AML-193 (cell line): ENCODE measurements around the gene AAGAB.
"Not testable (repeated sequence)": the region's sequence is repeated elsewhere in the genome, so short reads cannot be mapped to it uniquely, and the experiment has no call there.

Source experiments
- DNase-seq, 2 experiments: peaks; one replicate each; lab custom pipeline; 2025; lab: John Stamatoyannopoulos, UW

Gene AAGAB, protein sequence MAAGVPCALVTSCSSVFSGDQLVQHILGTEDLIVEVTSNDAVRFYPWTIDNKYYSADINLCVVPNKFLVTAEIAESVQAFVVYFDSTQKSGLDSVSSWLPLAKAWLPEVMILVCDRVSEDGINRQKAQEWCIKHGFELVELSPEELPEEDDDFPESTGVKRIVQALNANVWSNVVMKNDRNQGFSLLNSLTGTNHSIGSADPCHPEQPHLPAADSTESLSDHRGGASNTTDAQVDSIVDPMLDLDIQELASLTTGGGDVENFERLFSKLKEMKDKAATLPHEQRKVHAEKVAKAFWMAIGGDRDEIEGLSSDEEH

GRCh38 chr15:67254238-67255175 is at the start of gene AAGAB, which contains the start of gene IQCH:
Gene AAGAB, minus strand, starts transcription at chr15:67254661. Its CDS starts 30 bp downstream, at chr15:67254631.
Gene IQCH, plus strand, starts transcription at chr15:67254786. Its CDS starts 111 bp downstream, at chr15:67254897.
- peak; percentile 86 for DNase-seq

GRCh38 chr15:67303490-67304363 is 49.3 kb upstream of the AAGAB start:
- peak; percentile 15 to 22 for DNase-seq

DNA sequence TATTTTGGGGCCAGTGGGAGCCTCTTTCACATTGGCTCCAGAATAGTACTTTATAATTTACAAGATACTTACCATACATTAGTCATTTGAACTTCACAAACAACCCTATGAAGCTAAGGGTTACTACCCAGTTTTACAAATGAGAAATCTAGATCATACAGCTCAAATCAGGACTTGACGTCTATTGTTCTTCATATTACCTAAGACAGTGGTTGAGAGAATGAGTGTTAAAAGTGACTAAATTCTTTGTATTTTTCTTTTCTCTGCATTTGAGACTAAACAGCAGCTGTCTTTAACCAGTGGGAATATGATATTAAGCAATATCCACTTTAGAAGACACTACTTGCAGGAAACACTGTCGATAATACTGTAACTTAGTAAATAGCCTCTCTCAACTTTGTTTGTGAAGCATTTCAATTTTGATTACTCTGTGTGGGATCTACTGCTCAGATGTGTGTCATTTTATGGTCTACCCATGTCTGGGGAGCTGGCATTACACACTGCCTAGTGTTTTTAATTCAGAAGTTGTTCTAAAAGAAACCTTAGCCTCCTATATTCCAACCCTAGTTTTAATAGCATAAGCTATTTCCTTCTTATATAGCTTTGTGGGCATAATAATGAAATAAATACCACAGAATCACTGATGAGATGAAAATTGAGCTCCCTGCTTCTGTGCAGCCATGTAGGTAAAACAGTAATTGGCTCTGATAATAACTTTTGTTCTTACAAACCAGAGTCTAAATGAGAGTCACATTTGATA is 46.0 kb upstream of the AAGAB start:
- no peak for DNase-seq

DNA sequence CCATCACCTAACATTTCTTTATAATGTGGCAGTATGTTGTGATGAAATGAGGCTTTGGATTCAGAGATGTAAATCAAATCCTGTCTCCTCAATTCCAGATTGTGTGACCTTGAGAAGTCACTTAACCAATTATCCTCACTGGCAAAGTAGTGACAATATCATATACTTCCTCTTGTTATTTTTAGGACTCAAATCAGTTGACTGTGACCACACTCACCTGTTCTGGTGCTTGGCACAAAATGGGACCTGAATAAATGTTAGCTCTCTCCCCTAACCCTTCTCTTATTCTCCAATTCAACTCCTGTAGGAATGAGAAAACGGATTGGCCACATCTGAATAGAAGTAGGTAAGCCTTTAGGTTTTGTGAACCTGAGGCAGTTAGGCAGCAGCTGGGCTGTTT is 42.2 kb upstream of the AAGAB start:
- no peak for DNase-seq

- no peak for DNase-seq
These were observed 41.7 kb upstream of the AAGAB start for GRCh38 chr15:67296188-67296587.

DNA sequence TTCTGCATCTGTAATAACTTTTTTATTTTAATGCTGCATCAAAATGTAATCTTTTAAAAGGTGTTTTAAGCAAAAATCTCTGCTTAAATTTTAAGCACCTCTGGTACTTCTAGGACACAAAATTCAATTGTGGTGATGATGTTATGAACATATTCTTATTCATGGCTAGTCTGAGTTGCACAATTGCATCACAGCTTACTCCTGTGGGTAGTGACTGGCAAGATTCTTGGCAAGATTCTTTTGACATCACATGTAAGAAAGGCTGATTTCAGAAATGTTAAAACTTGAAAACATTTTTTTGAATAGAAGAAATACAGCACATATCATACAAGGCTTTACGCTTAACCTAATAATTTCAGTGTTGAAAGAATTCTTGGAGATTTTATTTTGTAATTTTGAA is 35.9 kb upstream of the AAGAB start:
- DNase-seq, result peak; percentile 17 to 22

DNA sequence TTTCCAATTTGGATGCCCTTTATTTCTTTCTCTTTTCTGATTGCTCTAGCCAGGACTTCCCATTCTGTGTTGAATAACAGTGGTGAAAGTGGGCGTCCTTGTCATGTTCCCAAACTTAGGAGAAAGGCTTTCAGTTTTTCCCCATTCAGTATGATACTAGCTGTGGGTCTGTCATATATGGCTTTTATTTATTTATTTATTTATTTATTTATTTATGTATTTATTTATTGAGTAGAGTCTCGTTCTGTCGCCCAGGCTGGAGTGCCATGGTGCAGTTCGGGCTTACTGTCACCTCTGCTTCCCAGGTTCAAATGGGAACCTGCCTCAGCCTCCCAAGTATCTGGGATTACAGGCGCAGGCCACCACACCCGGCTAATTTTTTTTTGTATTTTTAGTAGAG is 31.9 kb upstream of the AAGAB start:
- not testable (repeated sequence) for DNase-seq

DNA sequence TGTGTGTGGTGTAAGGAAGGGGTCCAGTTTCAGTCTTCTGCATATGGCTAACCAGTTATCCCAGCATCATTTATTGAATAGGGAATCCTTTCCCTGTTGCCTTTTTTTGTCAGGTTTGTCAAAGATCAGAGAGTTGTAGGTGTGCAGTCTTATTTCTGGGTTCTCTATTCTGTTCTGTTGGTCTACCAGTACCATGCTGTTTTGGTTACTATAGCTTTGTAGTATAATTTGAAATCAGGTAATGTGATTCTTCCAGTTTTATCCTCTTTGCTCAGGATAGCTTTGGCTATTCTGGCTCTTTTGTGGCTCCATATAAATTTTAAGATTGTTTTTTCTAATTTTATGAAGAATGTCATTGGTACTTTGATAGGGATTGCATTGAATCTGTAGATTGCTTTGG is 31.2 kb upstream of the AAGAB start:
- not testable (repeated sequence) for DNase-seq

GRCh38 chr15:67281714-67282113 is 27.3 kb upstream of the AAGAB start:
- DNase-seq, result no peak

DNA sequence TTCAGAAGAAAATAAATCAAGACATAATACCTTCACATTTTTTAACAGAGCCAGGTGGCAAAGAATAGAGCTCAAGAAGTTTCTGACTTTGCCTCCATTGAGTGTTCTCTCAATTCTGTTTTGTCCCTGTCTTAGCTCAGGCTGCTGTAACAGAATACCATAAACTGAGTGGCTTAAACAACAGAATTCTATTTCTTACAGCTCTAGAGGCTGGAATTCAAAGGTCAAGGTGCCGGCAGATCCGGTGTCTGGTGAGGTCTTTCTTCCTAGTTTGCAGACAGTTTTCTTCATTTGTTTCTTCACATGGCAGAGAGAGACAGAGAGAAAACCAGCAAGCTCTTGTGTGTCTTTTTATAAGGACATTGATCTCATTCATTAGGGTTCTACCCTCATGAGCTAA is 25.8 kb upstream of the AAGAB start:
- DNase-seq, result no peak

- DNase-seq, result no peak
These were observed 22.2 kb upstream of the AAGAB start for GRCh38 chr15:67276666-67277065.

GRCh38 chr15:67274236-67274635 is 19.8 kb upstream of the AAGAB start:
- DNase-seq, result no peak

GRCh38 chr15:67267951-67268941 is 13.8 kb upstream of the AAGAB start:
- DNase-seq, result no peak

GRCh38 chr15:67267440-67267839 is 13.0 kb upstream of the AAGAB start:
- no peak for DNase-seq

GRCh38 chr15:67266870-67267269 is 12.4 kb upstream of the AAGAB start:
- DNase-seq, result no peak

DNA sequence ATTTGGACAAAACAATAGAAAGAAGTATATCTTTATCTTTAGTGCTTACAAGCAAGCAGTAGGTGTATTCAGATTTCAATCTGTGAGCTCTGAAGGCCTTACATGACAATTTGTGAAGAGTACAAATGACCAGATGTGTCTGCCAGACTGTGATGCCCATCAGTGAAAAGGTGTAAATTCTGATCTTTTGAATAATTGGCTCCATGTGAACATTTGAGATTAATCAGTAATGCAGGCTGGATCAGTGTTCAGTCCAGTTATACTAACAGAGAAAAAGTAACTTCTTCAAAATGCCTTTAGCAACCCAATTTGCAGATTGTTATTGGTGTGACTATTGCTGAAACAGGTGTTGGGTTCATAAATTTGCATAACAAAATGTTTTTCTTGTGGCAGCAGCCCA is 5.3 kb upstream of the AAGAB start:
- no peak for DNase-seq

- no peak for DNase-seq
These were observed 4.9 kb upstream of the AAGAB start for GRCh38 chr15:67259379-67259778.

DNA sequence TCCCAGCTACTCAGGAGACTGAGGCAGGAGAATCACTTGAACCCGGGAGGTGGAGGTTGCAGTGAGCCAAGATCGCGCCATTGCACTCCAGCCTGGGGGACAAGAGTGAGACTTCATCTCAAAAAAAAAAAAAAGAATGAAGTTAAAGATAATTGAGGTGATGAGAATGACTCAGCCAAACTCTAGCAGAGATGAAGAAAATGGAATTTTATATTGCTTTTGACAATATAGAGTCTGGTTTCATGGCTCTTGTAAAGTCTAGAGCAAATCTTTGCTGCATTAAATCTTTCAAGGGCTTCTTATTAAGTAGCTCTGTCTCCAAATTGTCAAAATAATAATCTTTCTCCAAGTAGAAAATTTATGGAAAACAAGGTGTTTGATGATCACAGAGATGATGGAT is 4.0 kb upstream of the AAGAB start:
- not testable (repeated sequence) for DNase-seq

GRCh38 chr15:67256051-67256450 is 1.6 kb upstream of the AAGAB start:
- no peak for DNase-seq
